H54 (cell line): ENCODE data around the gene MAPK11.

Experiments used
- DNase-seq: peaks from one replicate; pipeline ENCODE4 v3.0.0; 2011; ENCODE audit warnings: low spot score, mixed read lengths; ENCODE audit not compliant: insufficient read length
- FAIRE-seq: peaks from 3 replicates; lab custom pipeline; 2011; peaks lifted over from hg19 to GRCh38; lab: Jason Lieb, UNC
- POLR2A ChIP-seq: IDR thresholded peaks from 2 replicates; pipeline ENCODE4 v1.6.1; 2011; ENCODE audit warnings: low read depth, mild to moderate bottlenecking, low read length

MAPK11 gene

GRCh38 chr22:50272044-50272802 is 2.0 kb upstream of the MAPK11 start:
- FAIRE-seq = no peak
- DNase-seq = no peak
- no peak for TF ChIP-seq POLR2A

GRCh38 chr22:50271519-50271970 is 1.4 kb upstream of the MAPK11 start:
- no peak for FAIRE-seq
- peak; percentile 65 for DNase-seq

GRCh38 chr22:50270666-50271394 is 650 bp upstream of the MAPK11 start:
- FAIRE-seq = no peak
- DNase-seq = peak; percentile 68
- no peak for TF ChIP-seq POLR2A

More at GRCh38 chr22:50271519-50271970, 1.4 kb upstream of the MAPK11 start:
- no peak for TF ChIP-seq POLR2A

GRCh38 chr22:50269573-50269969 is 609 bp downstream of the MAPK11 start:
- FAIRE-seq = no peak
- TF ChIP-seq POLR2A = no peak
- DNase-seq = no peak

GRCh38 chr22:50268655-50269113 is 1.5 kb downstream of the MAPK11 start:
- DNase-seq = no peak
- TF ChIP-seq POLR2A = no peak
- FAIRE-seq = no peak

- DNase-seq (no peak), FAIRE-seq (no peak)
- no peak for TF ChIP-seq POLR2A
Observed at GRCh38 chr22:50267591-50268390, 2.4 kb downstream of the MAPK11 start.

GRCh38 chr22:50266994-50267393 is 3.2 kb downstream of the MAPK11 start:
- TF ChIP-seq POLR2A = no peak
- no peak for FAIRE-seq

GRCh38 chr22:50264946-50265669 is 5.1 kb downstream of the MAPK11 start:
- TF ChIP-seq POLR2A = no peak
- DNase-seq = no peak
- FAIRE-seq = no peak

More at GRCh38 chr22:50266994-50267393, 3.2 kb downstream of the MAPK11 start:
- no peak for DNase-seq

GRCh38 chr22:50264104-50264745 is 6.0 kb downstream of the MAPK11 start:
- no peak for FAIRE-seq
- DNase-seq = no peak
- TF ChIP-seq POLR2A = no peak

- DNase-seq (no peak), FAIRE-seq (no peak)
- TF ChIP-seq POLR2A = no peak
Observed at GRCh38 chr22:50262973-50263617, 7.1 kb downstream of the MAPK11 start.

- DNase-seq (peak; percentile 82), FAIRE-seq (no peak)
- no peak for TF ChIP-seq POLR2A
Observed at GRCh38 chr22:50262460-50262911, 7.7 kb downstream of the MAPK11 start.
